Fibroblast of lung (primary cell): Measurements from ENCODE around the gene POSTN.

Experiments used
- CTCF ChIP-seq, 2 donors: IDR thresholded peaks in 1 of 2; conservative IDR thresholded peaks in 1 of 2; 1 replicate in 1 of 2; 2 replicates in 1 of 2; pipeline ENCODE4 v1.5.1; 2011 to 2012; ENCODE audit warnings: low read length in 2 of 2, control low read depth in 1 of 2, inconsistent platforms in 1 of 2, low read depth in 1 of 2, mild to moderate bottlenecking in 1 of 2
- EZH2 ChIP-seq: IDR thresholded peaks from 2 replicates; pipeline ENCODE4 v1.5.1; 2012; ENCODE audit warnings: low read length, control low read depth, mild to moderate bottlenecking; ENCODE audit errors: missing control alignments

- TF ChIP-seq CTCF (conservative IDR thresholded peaks at IDR 0.05 in 1 of 2, IDR thresholded peaks at IDR 0.05 in 1 of 2; ENCODE audit: low read depth in 1 of 2, low read length in 2 of 2) = no peak
- no peak for TF ChIP-seq EZH2
Measured at GRCh38 chr13:37539976-37540605, 58.5 kb downstream of the POSTN start.
